ENCODE results near the gene ST6GAL2. TPM values are rescaled to one million over a fixed set of nuclear protein-coding genes. Genes with fewer than 3 reads are reported as not detected.

ST6GAL2 gene
- polyA plus RNA-seq, 1 donor (not counting 4 experiments of a cell fraction or from before 2014, with no cell fraction given): 0.14 TPM

- Histone ChIP-seq H3K27me3 (ENCODE audit: control insufficient read depth, extremely low read depth, insufficient read depth, low read length) (peaks cover 23% of the 10 kb centered on the region), H3K79me2 (ENCODE audit: control insufficient read depth, insufficient read depth, low read length) (no peaks in the 10 kb centered on the region), H3K36me3 (ENCODE audit: control insufficient read depth in 2 of 2, extremely low read depth in 1 of 2, insufficient read depth in 2 of 2, low read length in 2 of 2) (no peaks in the 10 kb centered on the region), H4K20me1 (ENCODE audit: control insufficient read depth, extremely low read depth, insufficient read depth, low read length) (no peaks in the 10 kb centered on the region), H3K4me3 (ENCODE audit: control insufficient read depth in 2 of 3, extremely low read depth in 1 of 3, insufficient read depth in 2 of 3, low read depth in 1 of 3, low read length in 3 of 3) (no peak overlapping the region), H3K4me1 (ENCODE audit: control insufficient read depth, extremely low read depth, insufficient read depth, low read length) (no peaks in the 10 kb centered on the region), H3K9me3 (ENCODE audit: control insufficient read depth, low read depth, low read length) (no peaks in the 10 kb centered on the region), H3K4me2 (ENCODE audit: control insufficient read depth, extremely low read depth, insufficient read depth, low read depth, low read length) (no peak overlapping the region), H3K27ac (ENCODE audit: control insufficient read depth, insufficient read depth, low read length) (no peak overlapping the region), H3K9me1 (ENCODE audit: control insufficient read depth, extremely low read depth, insufficient read depth, low read length) (no peaks in the 10 kb centered on the region), H3K9ac (ENCODE audit: control insufficient read depth, extremely low read depth, insufficient read depth, low read length) (no peak overlapping the region), H2AFZ (ENCODE audit: control insufficient read depth, low read length) (no peak overlapping the region)
- no peak for FAIRE-seq
- TF ChIP-seq CTCF (optimal IDR thresholded peaks at IDR 0.05 in 1 of 3, IDR thresholded peaks at IDR 0.05 in 1 of 3, conservative IDR thresholded peaks at IDR 0.05 in 1 of 3; ENCODE audit: extremely low read depth in 1 of 3, insufficient read depth in 2 of 3, low read length in 3 of 3) (no peak), EZH2 (IDR thresholded peaks at IDR 0.05; ENCODE audit: low read length) (no peak)
- dilution Hi-C loops (cut with MboI; ENCODE audit: extremely low pct_ligation_motif_present, low sequenced_read_pairs): no loop called here
- DNase-seq (ENCODE audit: low read depth, low spot score): no peak
Measured at GRCh38 chr2:106882673-106883072, 3.3 kb downstream of the ST6GAL2 start.

GRCh38 chr2:106878206-106878605 lies 7.8 kb downstream of the ST6GAL2 start:
- Histone ChIP-seq H3K79me2 (ENCODE audit: control insufficient read depth, insufficient read depth, low read length) (no peaks in the 10 kb centered on the region), H3K4me1 (ENCODE audit: control insufficient read depth, extremely low read depth, insufficient read depth, low read length) (no peaks in the 10 kb centered on the region), H3K9me3 (ENCODE audit: control insufficient read depth, low read depth, low read length) (no peaks in the 10 kb centered on the region), H2AFZ (ENCODE audit: control insufficient read depth, low read length) (no peak overlapping the region), H3K36me3 (ENCODE audit: control insufficient read depth in 2 of 2, extremely low read depth in 1 of 2, insufficient read depth in 2 of 2, low read length in 2 of 2) (no peaks in the 10 kb centered on the region), H3K27me3 (ENCODE audit: control insufficient read depth, extremely low read depth, insufficient read depth, low read length) (no peaks in the 10 kb centered on the region), H3K4me2 (ENCODE audit: control insufficient read depth, extremely low read depth, insufficient read depth, low read depth, low read length) (no peak overlapping the region), H3K9ac (ENCODE audit: control insufficient read depth, extremely low read depth, insufficient read depth, low read length) (no peak overlapping the region), H3K9me1 (ENCODE audit: control insufficient read depth, extremely low read depth, insufficient read depth, low read length) (no peaks in the 10 kb centered on the region), H4K20me1 (ENCODE audit: control insufficient read depth, extremely low read depth, insufficient read depth, low read length) (no peaks in the 10 kb centered on the region), H3K27ac (ENCODE audit: control insufficient read depth, insufficient read depth, low read length) (no peak overlapping the region), H3K4me3 (ENCODE audit: control insufficient read depth in 2 of 3, extremely low read depth in 1 of 3, insufficient read depth in 2 of 3, low read depth in 1 of 3, low read length in 3 of 3) (no peak overlapping the region)
- dilution Hi-C loops (cut with MboI; ENCODE audit: extremely low pct_ligation_motif_present, low sequenced_read_pairs): no loop called here
- no peak for DNase-seq (ENCODE audit: low read depth, low spot score)
- FAIRE-seq: no peak
- TF ChIP-seq CTCF (optimal IDR thresholded peaks at IDR 0.05 in 1 of 3, IDR thresholded peaks at IDR 0.05 in 1 of 3, conservative IDR thresholded peaks at IDR 0.05 in 1 of 3; ENCODE audit: extremely low read depth in 1 of 3, insufficient read depth in 2 of 3, low read length in 3 of 3) (no peak), EZH2 (IDR thresholded peaks at IDR 0.05; ENCODE audit: low read length) (no peak)

Measured in keratinocyte (primary cell).